Activated CD8-positive, alpha-beta memory T cell treated with anti-CD3 and anti-CD28 coated beads, Interleukin-2, amount 50 U/mL, for 4 hours (primary cell): ENCODE data around the gene CACNB2.

ENCODE experiments used
- DNase-seq: peaks from one replicate; pipeline ENCODE4 v3.0.0-alpha.2; 2020

The CACNB2 gene

DNA sequence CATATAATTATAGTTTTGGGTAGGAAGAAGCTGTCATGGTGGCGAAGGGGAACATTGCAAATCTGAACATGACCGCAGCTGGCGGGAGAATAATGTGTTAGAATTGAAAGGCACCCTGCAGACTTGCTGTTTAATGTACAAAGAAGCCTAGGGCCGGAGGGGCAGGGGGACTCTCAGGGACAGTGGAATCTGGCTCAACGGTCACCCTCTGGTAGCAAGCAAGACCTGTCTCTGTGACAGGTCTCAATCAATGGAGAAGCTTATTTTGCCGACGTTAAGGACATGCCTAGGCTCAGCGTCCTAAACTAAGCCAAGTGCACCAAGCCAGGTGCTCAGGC lies 333.9 kb downstream of the CACNB2 start:
- no peak for DNase-seq

DNA sequence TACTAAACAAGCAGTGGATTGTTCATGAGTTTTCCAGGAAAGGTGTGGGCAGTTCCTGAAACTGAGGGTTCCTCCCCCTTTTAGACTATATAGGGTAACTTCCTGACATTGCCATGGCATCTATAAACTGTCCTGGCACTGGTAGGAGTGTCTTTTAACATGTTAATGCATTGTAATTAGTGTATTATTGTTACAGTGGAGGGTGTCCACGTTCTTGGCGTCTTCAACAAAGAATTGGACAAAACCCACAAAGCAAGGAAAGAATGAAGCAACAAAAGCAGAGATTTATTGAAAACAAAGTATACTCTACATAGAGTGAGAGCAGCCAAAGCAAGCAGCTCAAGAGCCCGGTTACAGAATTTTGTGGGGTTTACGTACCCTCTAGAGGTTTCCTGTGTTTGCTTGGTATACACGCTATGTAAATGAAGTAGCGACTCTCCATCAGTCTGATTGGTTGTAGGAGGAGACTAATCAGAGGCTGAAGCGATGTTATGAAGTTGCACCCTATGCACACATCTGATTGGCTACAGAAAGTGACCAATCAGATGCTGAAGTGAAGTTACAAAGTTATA lies 335.9 kb downstream of the CACNB2 start:
- DNase-seq: no peak

DNA sequence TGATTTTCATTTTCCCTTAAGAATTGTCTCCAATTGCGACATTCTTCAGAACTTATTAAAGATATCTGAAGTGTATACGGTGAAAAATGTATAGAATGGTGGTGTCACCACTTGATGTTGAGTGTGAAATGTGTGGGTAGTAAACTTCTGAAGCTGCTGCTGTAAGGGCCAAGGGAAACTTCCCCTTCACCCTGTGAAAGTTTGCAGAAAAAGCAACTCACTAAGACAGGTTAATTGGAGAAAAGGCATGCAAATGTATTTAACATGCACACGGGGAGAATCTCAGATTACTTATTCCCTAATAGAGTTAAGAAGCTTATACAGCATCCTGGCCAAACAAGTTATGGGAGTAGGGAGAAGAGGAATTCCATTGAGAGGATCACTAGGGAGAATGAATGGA lies 338.1 kb downstream of the CACNB2 start:
- DNase-seq: no peak

- no peak for DNase-seq
Observed at GRCh38 chr10:18479502-18479901, 339.3 kb downstream of the CACNB2 start.

GRCh38 chr10:18483516-18484186 lies 343.4 kb downstream of the CACNB2 start:
- DNase-seq: no peak

GRCh38 chr10:18486438-18486837 lies 346.2 kb downstream of the CACNB2 start:
- no peak for DNase-seq

DNA sequence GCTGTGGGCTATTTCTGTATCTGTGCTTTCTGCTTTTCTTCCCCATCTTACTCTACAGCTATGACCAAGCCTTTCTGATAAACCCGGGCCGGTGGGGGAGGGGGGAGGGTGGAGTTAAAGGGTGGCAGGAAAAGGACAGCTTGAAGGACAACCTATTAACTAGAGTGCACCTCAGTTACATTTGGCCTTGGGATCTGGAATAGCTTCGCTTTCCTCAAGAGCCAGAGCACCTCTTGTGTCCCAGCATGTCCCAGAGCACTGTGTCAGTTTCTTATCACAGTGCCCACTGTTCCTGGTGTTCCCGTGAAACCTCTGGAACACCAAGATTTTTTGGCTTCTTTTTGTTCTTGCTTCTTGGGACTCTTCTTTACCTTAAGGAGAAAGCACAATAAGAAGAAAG lies 350.5 kb downstream of the CACNB2 start:
- no peak for DNase-seq

DNA sequence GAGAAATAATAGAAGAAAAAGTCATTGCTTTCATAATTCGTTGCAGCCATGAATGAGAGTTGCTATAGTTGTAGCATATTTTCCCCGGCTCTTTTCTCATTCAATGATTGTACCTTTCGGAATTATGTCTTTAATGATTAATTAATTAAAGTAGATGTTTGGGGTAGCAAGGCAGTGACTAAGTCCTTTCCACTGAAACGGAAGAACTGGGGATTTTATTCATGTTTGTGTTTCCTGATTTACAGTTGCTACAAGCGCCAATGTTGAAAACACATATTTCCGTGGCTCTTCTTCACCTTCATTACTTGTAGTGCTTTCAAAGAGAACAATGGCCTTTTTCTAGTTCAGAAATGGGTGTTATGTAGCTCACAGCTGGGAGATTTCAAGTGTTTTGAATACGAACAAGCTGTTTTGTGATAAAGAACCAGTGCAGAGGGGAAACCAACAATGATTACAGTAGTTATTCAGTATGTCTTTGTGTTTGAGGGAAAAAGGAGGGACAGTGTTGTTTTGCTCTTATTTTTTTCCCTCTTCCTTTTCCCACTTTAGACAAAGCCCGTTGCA lies 357.7 kb downstream of the CACNB2 start:
- no peak for DNase-seq

DNA sequence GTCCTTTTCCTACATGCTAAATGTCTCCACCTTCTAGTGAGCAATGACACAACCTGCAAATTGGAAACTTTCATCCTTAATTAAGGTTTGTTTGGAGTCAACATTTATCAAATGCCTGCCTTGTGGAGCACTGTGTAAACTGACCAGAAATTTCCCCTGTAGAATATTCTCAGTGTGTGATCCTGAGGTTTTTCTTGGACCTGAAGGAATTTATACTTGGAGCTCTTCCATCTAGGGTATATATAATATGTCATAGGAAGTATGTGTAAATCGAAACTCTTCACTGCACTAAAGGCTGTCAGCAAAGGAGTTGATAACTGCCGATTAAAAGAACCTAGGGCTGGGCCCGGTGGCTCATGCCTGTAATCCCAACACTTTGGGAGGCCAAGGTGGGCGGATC lies 358.8 kb downstream of the CACNB2 start:
- DNase-seq: no peak

GRCh38 chr10:18500576-18500975 lies 360.4 kb downstream of the CACNB2 start:
- no peak for DNase-seq

GRCh38 chr10:18501198-18501597 lies 361.0 kb downstream of the CACNB2 start:
- DNase-seq: no peak

- no peak for DNase-seq
Observed at GRCh38 chr10:18501629-18502028, 361.4 kb downstream of the CACNB2 start.

GRCh38 chr10:18504161-18504560 lies 363.9 kb downstream of the CACNB2 start:
- no peak for DNase-seq

DNA sequence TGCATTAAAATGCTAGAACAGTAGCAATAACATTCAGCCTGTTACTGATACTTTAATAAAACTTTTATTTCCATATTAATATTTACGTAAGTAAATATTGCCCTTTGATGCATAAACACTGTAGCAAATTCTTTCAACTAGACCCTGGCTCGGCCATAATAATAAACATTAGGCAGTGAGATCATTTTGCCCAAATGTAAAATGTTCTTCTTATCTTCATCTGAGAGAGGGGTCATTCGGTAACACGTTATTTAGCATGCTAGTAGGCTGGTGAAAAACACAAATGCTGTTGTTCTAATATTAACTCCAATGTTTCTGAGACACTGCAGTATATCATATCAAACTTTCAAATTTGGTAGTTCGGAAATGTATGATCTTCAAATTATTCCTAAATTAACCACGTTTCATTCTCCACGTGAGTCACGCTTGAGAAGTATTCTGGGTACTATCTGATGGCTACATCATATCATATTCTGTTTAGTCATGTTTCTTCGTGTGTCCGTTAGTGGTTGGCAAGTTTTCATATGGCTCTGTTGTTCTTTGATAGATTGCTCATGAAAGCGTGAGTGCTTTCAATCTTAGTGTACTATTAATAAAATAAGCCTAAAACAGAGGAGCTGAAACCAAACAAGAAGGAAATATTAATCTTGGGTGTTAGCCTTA lies 365.4 kb downstream of the CACNB2 start:
- DNase-seq: no peak

- no peak for DNase-seq
Observed at GRCh38 chr10:18508587-18508986, 368.4 kb downstream of the CACNB2 start.

GRCh38 chr10:18514537-18514936 lies 374.3 kb downstream of the CACNB2 start:
- DNase-seq: no peak

DNA sequence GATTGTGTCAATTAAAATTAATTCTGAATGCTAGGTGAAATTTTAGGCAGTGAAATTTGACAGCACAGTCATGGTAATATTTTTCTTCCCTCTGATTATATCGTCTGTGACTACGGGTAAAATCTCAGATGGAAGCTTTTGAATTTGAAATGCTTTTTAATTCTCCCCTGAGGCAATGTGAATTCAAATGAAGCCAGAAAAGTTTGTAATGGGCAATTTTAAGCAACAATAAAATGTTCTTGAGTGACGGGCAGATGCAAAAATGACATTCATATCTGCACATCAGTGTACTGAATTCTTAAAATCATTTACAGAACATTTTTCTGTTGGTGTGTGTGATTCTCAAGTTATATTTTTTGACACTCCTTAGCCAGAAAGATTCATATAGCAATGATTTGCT lies 376.6 kb downstream of the CACNB2 start:
- no peak for DNase-seq

DNA sequence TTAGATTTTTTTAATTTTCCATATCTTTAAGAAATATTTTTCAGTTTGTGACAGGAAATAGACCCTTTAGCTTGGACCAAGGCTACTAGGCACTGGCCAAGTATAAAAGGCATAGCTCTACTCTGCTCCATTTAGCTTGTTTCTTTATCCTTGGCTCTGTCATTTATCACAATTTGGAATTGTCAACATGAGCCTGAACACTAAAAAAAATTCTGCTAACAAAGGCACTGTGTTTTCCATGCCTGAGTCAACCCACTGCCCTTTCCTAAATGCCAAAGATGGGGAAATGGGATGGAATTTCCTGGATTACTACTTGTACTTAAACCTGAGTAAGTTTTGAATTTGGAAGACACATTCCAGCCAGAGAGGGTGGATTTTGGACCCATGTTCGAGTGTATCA lies 382.8 kb downstream of the CACNB2 start:
- DNase-seq: no peak

GRCh38 chr10:18523858-18524257 lies 383.6 kb downstream of the CACNB2 start:
- no peak for DNase-seq

GRCh38 chr10:18527687-18528086 lies 387.5 kb downstream of the CACNB2 start:
- no peak for DNase-seq

- DNase-seq: no peak
Observed at GRCh38 chr10:18528292-18528691, 388.1 kb downstream of the CACNB2 start.

- no peak for DNase-seq
Observed at GRCh38 chr10:18532881-18533535, 392.8 kb downstream of the CACNB2 start.

DNA sequence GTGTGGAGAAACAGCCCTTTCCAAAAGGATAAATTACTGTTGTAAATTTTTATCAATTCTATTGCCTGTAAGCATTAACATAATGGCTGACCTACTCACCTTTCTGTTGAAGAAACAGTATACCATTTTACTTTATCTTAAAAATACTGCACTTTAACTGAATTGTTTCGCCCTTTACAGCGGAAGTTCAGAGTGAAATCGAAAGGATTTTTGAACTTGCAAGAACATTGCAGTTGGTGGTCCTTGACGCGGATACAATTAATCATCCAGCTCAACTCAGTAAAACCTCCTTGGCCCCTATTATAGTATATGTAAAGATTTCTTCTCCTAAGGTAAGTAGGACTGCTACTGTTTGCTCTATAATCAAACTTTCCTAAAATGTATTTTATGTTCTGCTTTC lies 393.7 kb downstream of the CACNB2 start:
- DNase-seq: no peak

DNA sequence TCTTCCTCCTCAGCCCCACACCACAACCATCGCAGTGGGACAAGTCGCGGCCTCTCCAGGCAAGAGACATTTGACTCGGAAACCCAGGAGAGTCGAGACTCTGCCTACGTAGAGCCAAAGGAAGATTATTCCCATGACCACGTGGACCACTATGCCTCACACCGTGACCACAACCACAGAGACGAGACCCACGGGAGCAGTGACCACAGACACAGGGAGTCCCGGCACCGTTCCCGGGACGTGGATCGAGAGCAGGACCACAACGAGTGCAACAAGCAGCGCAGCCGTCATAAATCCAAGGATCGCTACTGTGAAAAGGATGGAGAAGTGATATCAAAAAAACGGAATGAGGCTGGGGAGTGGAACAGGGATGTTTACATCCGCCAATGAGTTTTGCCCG lies 399.1 kb downstream of the CACNB2 start:
- DNase-seq: no peak
